HepG2 (cell line): ENCODE results near the gene AKR7A3.

Experiments used
- BRCA1 ChIP-seq: sonication (generic); formaldehyde crosslinking; IDR thresholded peaks from 2 replicates; pipeline ENCODE4 v1.4.0; 2020; ENCODE audit warnings: missing genetic modification reagents
- CTCF ChIP-seq: sonication (generic); formaldehyde crosslinking; IDR thresholded peaks from 2 replicates; pipeline ENCODE4 v1.5.0; 2020; ENCODE audit warnings: mild to moderate bottlenecking, missing genetic modification reagents, moderate library complexity

DNA sequence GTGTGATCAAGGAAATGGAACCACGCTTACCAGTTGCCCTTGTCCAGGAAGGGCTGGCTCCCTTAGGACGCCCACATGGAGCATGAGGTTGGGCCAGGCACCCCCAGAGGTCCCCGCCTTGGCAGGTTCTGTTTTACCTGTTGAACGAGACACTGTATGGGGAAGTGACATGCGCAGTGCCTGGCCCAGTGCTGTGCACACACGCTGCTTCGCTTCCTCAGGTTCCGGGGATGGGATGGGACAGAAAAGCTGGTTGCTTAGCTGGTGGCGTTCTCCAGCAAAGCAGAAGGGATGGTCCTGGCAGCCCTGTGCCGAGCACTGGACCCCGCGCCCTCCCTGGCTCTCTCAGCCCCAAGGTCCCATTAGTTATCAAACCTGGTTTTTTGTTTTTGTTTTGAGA is 44.3 kb upstream of the AKR7A3 start:
- TF ChIP-seq CTCF (CRISPR knock-in tag) (no peak), BRCA1 (CRISPR knock-in tag) (no peak)
